A673 (cell line): ENCODE results near the gene PRTG. TPM values are rescaled to one million over a fixed set of nuclear protein-coding genes. Genes with fewer than 3 reads are reported as not detected.

Experiments
- BruUV-seq: library from RNA; stranded (reverse); fragments of 400-500 nt; replicated peaks from 2 replicates; lab custom pipeline; 2021; lab: Mats Ljungman, UMichigan
- CTCF ChIA-PET: fragments of 300-600 bp; sonication (Branson Sonifier 250); formaldehyde crosslinking; loops from one replicate; lab custom pipeline; 2022; ENCODE audit warnings: antibody characterized with exemption; lab: Charles Lee
- POLR2A ChIA-PET: fragments of 300-600 bp; sonication (Branson Sonifier 250); formaldehyde crosslinking; loops from one replicate; lab custom pipeline; 2022; ENCODE audit warnings: antibody characterized with exemption; ENCODE audit not compliant: low non-redundant PET; lab: Charles Lee
- DNase-seq: peaks from one replicate; pipeline ENCODE4 v3.0.0-alpha.2; 2015; ENCODE audit warnings: low spot score
- H3K27ac ChIP-seq: fragments of 200-600 bp; sonication (generic); 2 replicates; pipeline ENCODE4 v1.5.1; 2016; ENCODE audit warnings: mixed run types, low read depth, mild to moderate bottlenecking, mixed read lengths, antibody characterized with exemption, low read length; ENCODE audit not compliant: poor library complexity, severe bottlenecking
- H3K27me3 ChIP-seq: fragments of 200-600 bp; sonication (generic); replicated peaks from 2 replicates; pipeline ENCODE4 v1.6.1; 2017; ENCODE audit warnings: mixed run types, low read depth, mild to moderate bottlenecking, mixed read lengths, antibody characterized with exemption, low read length; ENCODE audit not compliant: insufficient read depth, poor library complexity
- H3K36me3 ChIP-seq: fragments of 200-600 bp; sonication (generic); 2 replicates; pipeline ENCODE4 v1.6.1; 2016; ENCODE audit warnings: mixed run types, mild to moderate bottlenecking, mixed read lengths, antibody characterized with exemption, low read length; ENCODE audit not compliant: insufficient read depth, poor library complexity, severe bottlenecking
- H3K4me1 ChIP-seq: fragments of 200-600 bp; sonication (generic); 2 replicates; pipeline ENCODE4 v1.6.1; 2017; ENCODE audit warnings: mixed run types, mild to moderate bottlenecking, mixed read lengths, antibody characterized with exemption, low read length; ENCODE audit not compliant: insufficient read depth, poor library complexity, severe bottlenecking
- H3K4me3 ChIP-seq: fragments of 200-600 bp; sonication (generic); 2 replicates; pipeline ENCODE4 v1.5.1; 2016; ENCODE audit warnings: low read depth, mixed run types, mild to moderate bottlenecking, mixed read lengths, low read length; ENCODE audit not compliant: poor library complexity, severe bottlenecking
- H3K9me3 ChIP-seq: fragments of 200-600 bp; sonication (generic); 2 replicates; pipeline ENCODE4 v1.6.1; 2016; ENCODE audit warnings: mixed run types, low read depth, mild to moderate bottlenecking, mixed read lengths, antibody characterized with exemption, low read length; ENCODE audit not compliant: poor library complexity, severe bottlenecking
- CTCF ChIP-seq: fragments of 300-800, 200-600 bp; sonication (generic); conservative IDR thresholded peaks from 2 replicates; pipeline ENCODE4 v1.5.1; 2017; ENCODE audit warnings: low read depth, mild to moderate bottlenecking, antibody characterized with exemption, low read length, moderate library complexity, mixed read lengths
- EZH2 ChIP-seq: fragments of 200-600 bp; sonication (generic); IDR thresholded peaks from 2 replicates; pipeline ENCODE4 v1.6.1; 2017; ENCODE audit warnings: borderline replicate concordance, low read depth, mild to moderate bottlenecking, mixed read lengths, antibody characterized with exemption, low read length; ENCODE audit not compliant: poor library complexity, severe bottlenecking
- intact Hi-C: fragments of 100-400 bp; cut with micrococcal nuclease; formaldehyde crosslinking; loops from one replicate; pipeline ENCODE4 v1.10.0; 2022; ENCODE audit not compliant: unreplicated experiment
- total RNA-seq: library from RNA; stranded (reverse); gene quantifications from 2 replicates; pipeline ENCODE4 v1.2.3, GENCODE V29; 2021

Gene PRTG
- total RNA-seq, 1 experiment from 2014 or later: 0.02 TPM

- ChIA-PET CTCF (no interaction called here), POLR2A (no interaction called here)
- H3K36me3 ChIP-seq: no peaks in the 10 kb centered on the region
- BruUV-seq: no TSS peak
- no peak overlapping the region for H3K4me3 ChIP-seq
- no peak overlapping the region for H3K27ac ChIP-seq
- no peaks in the 10 kb centered on the region for H3K27me3 ChIP-seq
- intact Hi-C loops: no loop called here
- H3K4me1 ChIP-seq: peaks cover 8% of the 10 kb centered on the region
- no peak for DNase-seq
- H3K9me3 ChIP-seq: no peaks in the 10 kb centered on the region
- TF ChIP-seq EZH2: no peak
- no peak for TF ChIP-seq CTCF
Observed at GRCh38 chr15:55698653-55699052, 44.3 kb downstream of the PRTG start.

- Histone ChIP-seq H3K27ac (no peak overlapping the region), H3K9me3 (no peaks in the 10 kb centered on the region), H3K4me1 (peaks cover 8% of the 10 kb centered on the region), H3K27me3 (no peaks in the 10 kb centered on the region), H3K4me3 (no peak overlapping the region), H3K36me3 (no peaks in the 10 kb centered on the region)
- BruUV-seq: no TSS peak
- DNase-seq: no peak
- ChIA-PET CTCF (no interaction called here), POLR2A (no interaction called here)
- TF ChIP-seq CTCF (no peak), EZH2 (no peak)
- intact Hi-C loops: no loop called here
Observed at GRCh38 chr15:55696221-55696620, 46.7 kb downstream of the PRTG start.

GRCh38 chr15:55695432-55695831 lies 47.5 kb downstream of the PRTG start:
- POLR2A ChIA-PET: no interaction called here
- TF ChIP-seq CTCF: no peak
- TF ChIP-seq EZH2: no peak
- CTCF ChIA-PET: no interaction called here
- intact Hi-C loops: no loop called here
- Histone ChIP-seq H3K27me3 (no peaks in the 10 kb centered on the region), H3K9me3 (no peaks in the 10 kb centered on the region), H3K36me3 (no peaks in the 10 kb centered on the region), H3K4me1 (peaks cover 8% of the 10 kb centered on the region), H3K4me3 (no peak overlapping the region), H3K27ac (no peak overlapping the region)
- no peak for DNase-seq
- no TSS peak for BruUV-seq
